ENCODE measurements around the gene NCAM2.

The NCAM2 gene

GRCh38 chr21:21187579-21187978 is 189.4 kb downstream of the NCAM2 start:
- no peak overlapping the region for H3K4me3 ChIP-seq (ENCODE audit: low read depth, low read length)
- no peak for DNase-seq (ENCODE audit: low read depth)
- TF ChIP-seq, protein P1, sequence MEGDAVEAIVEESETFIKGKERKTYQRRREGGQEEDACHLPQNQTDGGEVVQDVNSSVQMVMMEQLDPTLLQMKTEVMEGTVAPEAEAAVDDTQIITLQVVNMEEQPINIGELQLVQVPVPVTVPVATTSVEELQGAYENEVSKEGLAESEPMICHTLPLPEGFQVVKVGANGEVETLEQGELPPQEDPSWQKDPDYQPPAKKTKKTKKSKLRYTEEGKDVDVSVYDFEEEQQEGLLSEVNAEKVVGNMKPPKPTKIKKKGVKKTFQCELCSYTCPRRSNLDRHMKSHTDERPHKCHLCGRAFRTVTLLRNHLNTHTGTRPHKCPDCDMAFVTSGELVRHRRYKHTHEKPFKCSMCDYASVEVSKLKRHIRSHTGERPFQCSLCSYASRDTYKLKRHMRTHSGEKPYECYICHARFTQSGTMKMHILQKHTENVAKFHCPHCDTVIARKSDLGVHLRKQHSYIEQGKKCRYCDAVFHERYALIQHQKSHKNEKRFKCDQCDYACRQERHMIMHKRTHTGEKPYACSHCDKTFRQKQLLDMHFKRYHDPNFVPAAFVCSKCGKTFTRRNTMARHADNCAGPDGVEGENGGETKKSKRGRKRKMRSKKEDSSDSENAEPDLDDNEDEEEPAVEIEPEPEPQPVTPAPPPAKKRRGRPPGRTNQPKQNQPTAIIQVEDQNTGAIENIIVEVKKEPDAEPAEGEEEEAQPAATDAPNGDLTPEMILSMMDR (IDR thresholded peaks at IDR 0.05; ENCODE audit: low read depth, low read length, missing control alignments), result no peak

- H3K4me3 ChIP-seq (ENCODE audit: low read depth, low read length), result no peak overlapping the region
- DNase-seq (ENCODE audit: low read depth), result no peak
- TF ChIP-seq, protein P1 (IDR thresholded peaks at IDR 0.05; ENCODE audit: low read depth, low read length, missing control alignments), result no peak
Measured at GRCh38 chr21:21188513-21189195, 190.4 kb downstream of the NCAM2 start.

- no peak for DNase-seq (ENCODE audit: low read depth)
- no peak overlapping the region for H3K4me3 ChIP-seq (ENCODE audit: low read depth, low read length)
- TF ChIP-seq, protein P1 (IDR thresholded peaks at IDR 0.05; ENCODE audit: low read depth, low read length, missing control alignments), result no peak
Measured at GRCh38 chr21:21195417-21195943, 197.3 kb downstream of the NCAM2 start.

GRCh38 chr21:21196087-21196486 is 197.9 kb downstream of the NCAM2 start:
- TF ChIP-seq, protein P1 (IDR thresholded peaks at IDR 0.05; ENCODE audit: low read depth, low read length, missing control alignments), result no peak
- no peak for DNase-seq (ENCODE audit: low read depth)

GRCh38 chr21:21196848-21197247 is 198.6 kb downstream of the NCAM2 start:
- H3K4me3 ChIP-seq (ENCODE audit: low read depth, low read length), result no peak overlapping the region
- TF ChIP-seq, protein P1 (IDR thresholded peaks at IDR 0.05; ENCODE audit: low read depth, low read length, missing control alignments), result no peak
- DNase-seq (ENCODE audit: low read depth), result no peak

More at GRCh38 chr21:21196087-21196486, 197.9 kb downstream of the NCAM2 start:
- H3K4me3 ChIP-seq (ENCODE audit: low read depth, low read length), result no peak overlapping the region

DNA sequence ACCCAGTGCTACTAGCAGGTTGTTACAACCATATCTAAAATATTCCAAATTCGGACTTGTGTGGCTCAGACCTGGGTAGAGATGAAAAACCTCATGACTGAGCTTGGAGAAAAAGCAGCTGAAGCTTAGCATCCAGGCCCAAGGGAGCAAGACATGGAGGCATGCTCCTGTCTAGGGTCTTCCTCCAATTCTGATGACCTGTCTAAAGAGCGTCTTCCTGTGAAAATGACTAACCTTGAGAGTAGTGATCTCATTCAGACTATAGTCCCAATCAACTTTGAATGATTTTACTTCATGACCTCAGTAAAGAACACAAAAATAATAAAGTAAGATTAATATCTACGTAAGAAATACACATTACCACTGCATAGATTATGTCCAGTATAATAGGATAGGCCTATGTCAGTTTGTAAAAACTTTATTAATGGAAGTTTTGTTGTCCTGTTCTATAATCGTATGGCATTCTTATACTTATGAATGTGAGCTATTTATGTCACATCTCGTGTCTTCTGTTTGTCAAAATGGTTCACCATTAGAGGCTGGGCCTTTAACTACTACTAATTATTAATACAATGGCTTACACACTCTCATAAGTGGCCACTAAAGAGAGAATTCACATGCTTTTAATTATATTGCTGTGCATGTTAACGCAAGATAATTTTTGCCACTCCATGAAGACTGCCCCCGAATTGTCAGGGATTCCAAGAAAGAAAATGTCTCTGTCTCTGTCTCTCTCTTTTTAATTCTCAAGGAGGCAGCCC is 201.3 kb downstream of the NCAM2 start:
- TF ChIP-seq, protein P1 (IDR thresholded peaks at IDR 0.05; ENCODE audit: low read depth, low read length, missing control alignments), result no peak
- H3K4me3 ChIP-seq (ENCODE audit: low read depth, low read length), result no peak overlapping the region
- no peak for DNase-seq (ENCODE audit: low read depth)
